ENCODE measurements around the gene LST1. TPM values are rescaled to one million over a fixed set of nuclear protein-coding genes. Genes with fewer than 3 reads are reported as not detected.

The LST1 gene
- total RNA-seq, 1 donor from 2014 or later = 5.4 TPM

DNA sequence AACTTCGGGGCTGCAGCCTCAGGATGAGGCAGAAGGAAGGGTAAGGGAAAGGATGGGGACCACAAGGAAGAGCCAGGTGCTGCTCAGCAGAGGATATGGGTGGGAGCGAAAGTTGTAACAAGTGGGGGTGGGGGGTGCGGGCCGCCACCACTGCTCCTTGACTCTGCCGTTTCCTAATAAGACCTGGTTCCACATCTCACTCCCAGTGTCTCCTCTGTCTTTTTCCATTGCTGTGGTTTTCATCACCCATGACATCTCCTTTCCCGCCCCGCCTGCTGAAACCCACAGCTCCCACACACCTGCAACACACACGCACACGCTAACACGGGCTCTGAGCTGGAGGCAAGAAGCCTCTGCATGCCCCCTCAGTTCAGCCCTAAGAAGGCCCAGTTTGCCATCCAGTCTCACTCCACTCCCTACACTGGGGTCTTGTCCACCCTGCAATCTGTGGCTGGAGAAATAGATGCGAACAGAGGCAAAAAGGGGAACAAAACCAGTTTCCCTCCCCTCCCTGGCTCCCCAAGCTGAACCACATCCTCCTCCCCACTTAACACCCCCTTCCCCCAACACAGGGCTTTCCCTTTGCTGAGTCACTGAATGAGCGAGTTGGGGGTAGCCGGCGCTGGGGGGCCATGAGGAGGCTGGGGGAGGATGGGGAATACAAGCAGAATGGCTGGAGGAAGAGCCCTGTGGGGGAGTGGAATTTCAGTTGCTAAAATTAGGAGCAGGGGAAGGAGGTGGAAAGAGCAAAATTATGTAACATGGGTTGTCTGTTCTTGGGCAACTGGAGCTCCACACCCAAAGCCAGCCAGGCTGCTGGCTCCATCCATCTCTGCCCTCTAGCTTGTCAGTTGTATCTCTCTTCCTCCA is 27.2 kb upstream of the LST1 start:
- peak; percentile 83 for DNase-seq (ENCODE audit: low spot score)
- intact Hi-C loops (cut with DNase I) = no loop called here

GRCh38 chr6:31559606-31559957 is 26.5 kb upstream of the LST1 start:
- DNase-seq (ENCODE audit: low spot score) = no peak
- intact Hi-C loops (cut with DNase I) = no loop called here

DNA sequence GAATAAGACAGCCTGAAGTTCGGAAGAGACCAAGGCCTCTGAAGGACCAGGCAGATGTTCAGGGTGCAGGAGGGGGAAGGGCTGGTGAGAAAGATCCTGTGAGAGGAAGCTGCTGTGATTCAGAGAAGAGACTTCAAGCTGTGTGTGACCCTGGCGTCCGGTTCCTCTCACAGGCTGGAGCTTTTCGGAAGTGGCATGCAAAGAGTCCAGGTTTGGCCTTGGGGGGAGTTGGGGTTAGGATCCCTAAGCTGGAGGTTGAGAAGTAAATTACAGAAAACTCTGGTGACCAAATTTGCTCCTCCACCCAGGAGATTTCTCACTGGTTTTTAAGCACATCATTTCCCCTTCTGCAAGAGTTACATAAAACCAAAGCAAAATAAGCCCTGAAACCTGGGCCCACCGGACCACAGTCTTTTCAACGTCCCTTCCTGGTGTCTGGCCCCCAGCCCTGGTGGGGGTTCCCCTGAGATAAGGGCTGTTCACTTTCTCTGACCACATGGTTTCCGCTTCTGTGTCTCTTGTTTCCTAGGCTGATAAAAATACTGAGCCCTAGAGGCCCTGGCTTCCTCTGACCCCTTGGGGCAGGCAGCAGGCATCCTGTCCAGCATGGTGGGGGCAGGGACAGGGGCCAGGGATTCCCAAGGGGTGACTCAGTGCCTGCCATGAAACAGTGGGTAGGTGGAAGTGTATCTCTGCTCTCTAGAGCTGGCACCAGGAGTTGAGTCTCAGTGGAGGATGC is 25.9 kb upstream of the LST1 start:
- intact Hi-C loops (cut with DNase I) = no loop called here

DNA sequence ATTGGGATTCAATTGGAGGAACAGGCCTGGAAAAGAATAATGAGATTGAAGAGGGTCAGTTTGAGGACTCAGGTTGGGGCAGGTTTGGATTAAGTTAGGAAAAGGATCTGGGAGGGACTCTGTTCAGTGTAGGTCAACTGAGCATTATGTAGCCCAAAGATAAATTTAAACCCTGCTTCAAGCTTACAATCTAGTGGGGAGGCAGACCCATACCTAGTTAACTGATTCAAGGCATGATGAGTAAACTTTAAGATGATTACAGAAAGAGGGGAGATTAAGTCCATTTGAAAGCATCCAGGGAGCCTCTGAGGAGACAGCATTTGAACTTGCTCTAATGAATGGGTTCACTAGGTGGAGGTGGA is 25.4 kb upstream of the LST1 start:
- DNase-seq (ENCODE audit: low spot score) = no peak
- intact Hi-C loops (cut with DNase I) = no loop called here

More for the DNA sequence above, 25.9 kb upstream of the LST1 start:
- peak; percentile 90 for DNase-seq (ENCODE audit: low spot score)

- intact Hi-C loops (cut with DNase I) = no loop called here
- DNase-seq (ENCODE audit: low spot score) = no peak
These were observed 18.3 kb upstream of the LST1 start for GRCh38 chr6:31567531-31568370.

GRCh38 chr6:31568537-31568961 is 17.5 kb upstream of the LST1 start:
- intact Hi-C loops (cut with DNase I) = no loop called here
- no peak for DNase-seq (ENCODE audit: low spot score)

GRCh38 chr6:31569861-31570536 is 16.1 kb upstream of the LST1 start:
- intact Hi-C loops (cut with DNase I) = no loop called here
- no peak for DNase-seq (ENCODE audit: low spot score)

DNA sequence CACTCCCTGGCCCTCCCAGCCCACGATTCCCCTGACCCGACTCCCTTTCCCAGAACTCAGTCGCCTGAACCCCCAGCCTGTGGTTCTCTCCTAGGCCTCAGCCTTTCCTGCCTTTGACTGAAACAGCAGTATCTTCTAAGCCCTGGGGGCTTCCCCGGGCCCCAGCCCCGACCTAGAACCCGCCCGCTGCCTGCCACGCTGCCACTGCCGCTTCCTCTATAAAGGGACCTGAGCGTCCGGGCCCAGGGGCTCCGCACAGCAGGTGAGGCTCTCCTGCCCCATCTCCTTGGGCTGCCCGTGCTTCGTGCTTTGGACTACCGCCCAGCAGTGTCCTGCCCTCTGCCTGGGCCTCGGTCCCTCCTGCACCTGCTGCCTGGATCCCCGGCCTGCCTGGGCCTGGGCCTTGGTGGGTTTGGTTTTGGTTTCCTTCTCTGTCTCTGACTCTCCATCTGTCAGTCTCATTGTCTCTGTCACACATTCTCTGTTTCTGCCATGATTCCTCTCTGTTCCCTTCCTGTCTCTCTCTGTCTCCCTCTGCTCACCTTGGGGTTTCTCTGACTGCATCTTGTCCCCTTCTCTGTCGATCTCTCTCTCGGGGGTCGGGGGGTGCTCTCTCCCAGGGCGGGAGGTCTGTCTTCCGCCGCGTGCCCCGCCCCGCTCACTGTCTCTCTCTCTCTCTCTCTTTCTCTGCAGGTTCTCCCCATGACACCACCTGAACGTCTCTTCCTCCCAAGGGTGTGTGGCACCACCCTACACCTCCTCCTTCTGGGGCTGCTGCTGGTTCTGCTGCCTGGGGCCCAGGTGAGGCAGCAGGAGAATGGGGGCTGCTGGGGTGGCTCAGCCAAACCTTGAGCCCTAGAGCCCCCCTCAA is 13.8 kb upstream of the LST1 start, which contains the start of gene LTA:
TSS of gene LTA (plus strand) at position 249 of the 871 bp plus-strand sequence. CDS start at position 703, 454 bp downstream.
- intact Hi-C loops (cut with DNase I) = no loop called here
- no peak for DNase-seq (ENCODE audit: low spot score)

- DNase-seq (ENCODE audit: low spot score) = no peak
These were observed 12.6 kb upstream of the LST1 start for GRCh38 chr6:31573239-31574105.

DNA sequence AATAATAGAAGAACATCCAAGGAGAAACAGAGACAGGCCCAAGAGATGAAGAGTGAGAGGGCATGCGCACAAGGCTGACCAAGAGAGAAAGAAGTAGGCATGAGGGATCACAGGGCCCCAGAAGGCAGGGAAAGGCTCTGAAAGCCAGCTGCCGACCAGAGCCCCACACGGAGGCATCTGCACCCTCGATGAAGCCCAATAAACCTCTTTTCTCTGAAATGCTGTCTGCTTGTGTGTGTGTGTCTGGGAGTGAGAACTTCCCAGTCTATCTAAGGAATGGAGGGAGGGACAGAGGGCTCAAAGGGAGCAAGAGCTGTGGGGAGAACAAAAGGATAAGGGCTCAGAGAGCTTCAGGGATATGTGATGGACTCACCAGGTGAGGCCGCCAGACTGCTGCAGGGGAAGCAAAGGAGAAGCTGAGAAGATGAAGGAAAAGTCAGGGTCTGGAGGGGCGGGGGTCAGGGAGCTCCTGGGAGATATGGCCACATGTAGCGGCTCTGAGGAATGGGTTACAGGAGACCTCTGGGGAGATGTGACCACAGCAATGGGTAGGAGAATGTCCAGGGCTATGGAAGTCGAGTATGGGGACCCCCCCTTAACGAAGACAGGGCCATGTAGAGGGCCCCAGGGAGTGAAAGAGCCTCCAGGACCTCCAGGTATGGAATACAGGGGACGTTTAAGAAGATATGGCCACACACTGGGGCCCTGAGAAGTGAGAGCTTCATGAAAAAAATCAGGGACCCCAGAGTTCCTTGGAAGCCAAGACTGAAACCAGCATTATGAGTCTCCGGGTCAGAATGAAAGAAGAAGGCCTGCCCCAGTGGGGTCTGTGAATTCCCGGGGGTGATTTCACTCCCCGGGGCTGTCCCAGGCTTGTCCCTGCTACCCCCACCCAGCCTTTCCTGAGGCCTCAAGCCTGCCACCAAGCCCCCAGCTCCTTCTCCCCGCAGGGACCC is 11.7 kb upstream of the LST1 start:
- intact Hi-C loops (cut with DNase I) = no loop called here
- DNase-seq (ENCODE audit: low spot score) = no peak

More at GRCh38 chr6:31573239-31574105, 12.6 kb upstream of the LST1 start:
- intact Hi-C loops (cut with DNase I) = no loop called here

DNA sequence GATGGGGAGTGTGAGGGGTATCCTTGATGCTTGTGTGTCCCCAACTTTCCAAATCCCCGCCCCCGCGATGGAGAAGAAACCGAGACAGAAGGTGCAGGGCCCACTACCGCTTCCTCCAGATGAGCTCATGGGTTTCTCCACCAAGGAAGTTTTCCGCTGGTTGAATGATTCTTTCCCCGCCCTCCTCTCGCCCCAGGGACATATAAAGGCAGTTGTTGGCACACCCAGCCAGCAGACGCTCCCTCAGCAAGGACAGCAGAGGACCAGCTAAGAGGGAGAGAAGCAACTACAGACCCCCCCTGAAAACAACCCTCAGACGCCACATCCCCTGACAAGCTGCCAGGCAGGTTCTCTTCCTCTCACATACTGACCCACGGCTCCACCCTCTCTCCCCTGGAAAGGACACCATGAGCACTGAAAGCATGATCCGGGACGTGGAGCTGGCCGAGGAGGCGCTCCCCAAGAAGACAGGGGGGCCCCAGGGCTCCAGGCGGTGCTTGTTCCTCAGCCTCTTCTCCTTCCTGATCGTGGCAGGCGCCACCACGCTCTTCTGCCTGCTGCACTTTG is 10.7 kb upstream of the LST1 start, which contains the start of gene TNF:
TSS of gene TNF (plus strand) at position 231 of the 567 bp plus-strand sequence. CDS start at position 408, 177 bp downstream.
- intact Hi-C loops (cut with DNase I) = no loop called here
- DNase-seq (ENCODE audit: low spot score) = no peak

GRCh38 chr6:31575952-31576685 is 10.0 kb upstream of the LST1 start:
- intact Hi-C loops (cut with DNase I) = no loop called here
- DNase-seq (ENCODE audit: low spot score) = no peak

DNA sequence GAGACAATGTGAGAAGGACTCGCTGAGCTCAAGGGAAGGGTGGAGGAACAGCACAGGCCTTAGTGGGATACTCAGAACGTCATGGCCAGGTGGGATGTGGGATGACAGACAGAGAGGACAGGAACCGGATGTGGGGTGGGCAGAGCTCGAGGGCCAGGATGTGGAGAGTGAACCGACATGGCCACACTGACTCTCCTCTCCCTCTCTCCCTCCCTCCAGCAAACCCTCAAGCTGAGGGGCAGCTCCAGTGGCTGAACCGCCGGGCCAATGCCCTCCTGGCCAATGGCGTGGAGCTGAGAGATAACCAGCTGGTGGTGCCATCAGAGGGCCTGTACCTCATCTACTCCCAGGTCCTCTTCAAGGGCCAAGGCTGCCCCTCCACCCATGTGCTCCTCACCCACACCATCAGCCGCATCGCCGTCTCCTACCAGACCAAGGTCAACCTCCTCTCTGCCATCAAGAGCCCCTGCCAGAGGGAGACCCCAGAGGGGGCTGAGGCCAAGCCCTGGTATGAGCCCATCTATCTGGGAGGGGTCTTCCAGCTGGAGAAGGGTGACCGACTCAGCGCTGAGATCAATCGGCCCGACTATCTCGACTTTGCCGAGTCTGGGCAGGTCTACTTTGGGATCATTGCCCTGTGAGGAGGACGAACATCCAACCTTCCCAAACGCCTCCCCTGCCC is 9.0 kb upstream of the LST1 start:
- intact Hi-C loops (cut with DNase I) = no loop called here
- no peak for DNase-seq (ENCODE audit: low spot score)

GRCh38 chr6:31577579-31577966 is 8.5 kb upstream of the LST1 start:
- no peak for DNase-seq (ENCODE audit: low spot score)
- intact Hi-C loops (cut with DNase I) = no loop called here

Measured in cardiac septum (tissue), 1 donor.